CD4-positive, alpha-beta T cell treated with Interleukin-1 beta for 1 hour (primary cell): ENCODE measurements around the gene PROK2.

Experiments used
- DNase-seq, 2 donors: peaks; one replicate each; pipeline ENCODE4 v3.0.0-alpha.2; 2020 to 2022

Gene PROK2

DNA sequence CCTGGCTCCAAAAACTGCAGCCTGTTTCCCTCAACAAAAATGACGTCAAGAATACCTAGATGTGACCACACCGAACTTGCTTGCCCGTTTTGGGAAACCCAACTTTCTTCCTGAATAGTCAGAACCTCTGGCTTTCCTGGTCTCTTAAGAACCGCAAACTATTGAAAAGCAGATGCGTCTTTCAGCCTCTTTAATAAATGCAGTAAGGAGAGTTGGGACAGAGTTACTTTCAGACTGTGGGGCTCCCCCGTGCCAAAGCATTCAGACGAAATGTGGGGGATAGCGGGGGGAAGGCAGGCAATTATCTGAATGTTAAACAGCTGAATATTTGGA lies 1.2 kb upstream of the PROK2 start:
- no peak for DNase-seq

GRCh38 chr3:71785532-71786216 lies 726 bp upstream of the PROK2 start:
- DNase-seq: no peak

DNA sequence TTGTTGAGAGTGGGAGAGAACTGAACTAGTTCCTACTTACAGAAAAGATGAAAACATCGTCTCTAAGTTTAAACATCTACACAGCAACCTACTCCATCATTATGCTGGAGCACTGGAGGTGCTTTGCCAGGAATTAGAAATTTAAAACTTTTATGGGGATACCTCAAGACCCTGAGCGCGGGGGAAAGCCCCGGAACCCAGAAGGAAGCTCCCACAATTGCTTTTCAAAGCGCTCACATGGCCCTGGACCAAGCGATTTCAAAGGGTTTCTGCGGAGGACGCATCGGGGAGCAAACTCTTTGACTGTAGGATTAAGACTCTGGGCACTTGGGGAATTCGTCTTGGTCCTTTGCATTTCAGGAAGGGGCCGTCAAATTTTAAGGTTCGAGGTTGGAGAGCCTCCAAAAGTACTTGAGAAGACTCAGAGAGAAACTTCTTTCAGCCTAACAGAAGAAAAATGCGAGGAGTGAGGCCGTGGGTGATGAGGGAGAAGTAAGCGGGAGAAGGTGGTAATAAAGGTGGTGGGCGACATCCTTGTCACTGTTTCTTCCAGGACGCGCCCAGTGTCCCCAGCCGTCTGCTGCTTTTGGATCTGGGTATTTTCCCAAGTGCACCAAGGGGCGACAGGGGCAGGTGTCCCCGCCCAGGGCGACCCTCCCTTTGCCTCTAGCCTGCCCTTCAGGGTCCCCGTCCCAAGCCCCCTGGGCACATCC lies 591 bp downstream of the PROK2 start:
- DNase-seq: peak in 1 of 2 donors; percentile 5

- DNase-seq: no peak
Measured at GRCh38 chr3:71783152-71783551, 1.8 kb downstream of the PROK2 start.

DNA sequence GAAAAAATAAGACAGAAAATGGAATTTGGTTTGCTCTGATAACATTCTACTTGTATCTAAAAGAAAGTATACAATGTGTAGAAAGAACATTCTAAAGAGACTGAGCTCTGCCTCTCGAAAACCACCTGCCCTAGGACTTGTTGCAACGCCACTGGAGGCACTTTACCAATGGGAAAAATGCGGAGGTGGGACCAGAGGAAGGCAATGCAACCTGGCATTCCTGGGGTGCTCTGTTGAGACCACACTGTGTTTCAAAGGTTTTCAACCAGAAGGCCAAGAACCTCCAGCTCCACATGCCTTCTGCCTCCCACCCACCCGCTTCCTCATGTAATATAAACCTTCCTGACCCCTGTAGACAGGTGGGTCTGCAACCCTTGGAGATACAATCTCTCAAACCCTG lies 4.5 kb downstream of the PROK2 start:
- DNase-seq: no peak

GRCh38 chr3:71779674-71780377 lies 5.1 kb downstream of the PROK2 start:
- DNase-seq: peak in 1 of 2 donors; percentile 15

- DNase-seq: no peak
Measured at GRCh38 chr3:71778353-71778752, 6.6 kb downstream of the PROK2 start.

GRCh38 chr3:71776538-71776937 lies 8.4 kb downstream of the PROK2 start:
- no peak for DNase-seq

GRCh38 chr3:71771884-71772283 lies 13.1 kb downstream of the PROK2 start:
- no peak for DNase-seq

DNA sequence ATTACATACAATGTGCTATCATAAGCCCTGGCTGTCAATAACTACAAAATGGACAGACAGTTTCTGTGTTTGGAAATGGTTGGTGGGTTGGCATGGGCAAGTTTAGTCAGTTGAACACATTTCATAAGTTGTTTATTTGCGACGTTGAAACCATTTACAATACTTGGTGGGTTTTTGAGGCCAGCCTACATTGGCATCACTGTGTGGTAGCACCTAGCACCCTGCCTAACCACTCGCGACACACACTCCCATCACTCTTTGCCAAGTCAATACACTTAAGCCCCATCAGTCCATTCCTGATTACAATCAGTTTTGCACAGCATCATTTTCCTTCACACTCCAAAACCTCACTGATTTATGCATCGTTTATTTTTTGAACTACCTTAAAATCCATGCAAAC lies 13.8 kb downstream of the PROK2 start:
- no peak for DNase-seq

GRCh38 chr3:71763426-71763825 lies 21.5 kb downstream of the PROK2 start:
- DNase-seq: no peak

- DNase-seq: no peak
Measured at GRCh38 chr3:71760140-71760539, 24.8 kb downstream of the PROK2 start.

GRCh38 chr3:71759401-71759800 lies 25.5 kb downstream of the PROK2 start:
- peak in 1 of 2 donors; percentile 8 for DNase-seq

DNA sequence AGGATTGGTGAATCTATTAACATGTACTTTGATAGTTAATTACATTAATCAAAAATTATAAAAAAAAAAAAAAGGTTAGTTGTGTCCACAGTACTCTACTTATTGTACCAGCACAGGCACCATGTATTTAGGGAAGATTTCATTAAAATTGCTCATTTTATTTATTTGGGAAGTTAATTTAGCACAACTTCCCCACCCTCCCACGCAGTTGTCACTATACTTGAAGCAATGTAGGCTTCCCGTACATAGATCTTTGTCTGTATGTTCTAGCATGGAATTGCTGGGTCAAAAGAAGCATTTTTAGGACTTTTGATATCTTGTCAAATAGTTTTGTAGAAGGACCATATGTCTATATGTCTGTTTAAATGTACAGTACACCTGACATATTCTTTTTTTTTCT lies 26.9 kb downstream of the PROK2 start:
- DNase-seq: no peak

DNA sequence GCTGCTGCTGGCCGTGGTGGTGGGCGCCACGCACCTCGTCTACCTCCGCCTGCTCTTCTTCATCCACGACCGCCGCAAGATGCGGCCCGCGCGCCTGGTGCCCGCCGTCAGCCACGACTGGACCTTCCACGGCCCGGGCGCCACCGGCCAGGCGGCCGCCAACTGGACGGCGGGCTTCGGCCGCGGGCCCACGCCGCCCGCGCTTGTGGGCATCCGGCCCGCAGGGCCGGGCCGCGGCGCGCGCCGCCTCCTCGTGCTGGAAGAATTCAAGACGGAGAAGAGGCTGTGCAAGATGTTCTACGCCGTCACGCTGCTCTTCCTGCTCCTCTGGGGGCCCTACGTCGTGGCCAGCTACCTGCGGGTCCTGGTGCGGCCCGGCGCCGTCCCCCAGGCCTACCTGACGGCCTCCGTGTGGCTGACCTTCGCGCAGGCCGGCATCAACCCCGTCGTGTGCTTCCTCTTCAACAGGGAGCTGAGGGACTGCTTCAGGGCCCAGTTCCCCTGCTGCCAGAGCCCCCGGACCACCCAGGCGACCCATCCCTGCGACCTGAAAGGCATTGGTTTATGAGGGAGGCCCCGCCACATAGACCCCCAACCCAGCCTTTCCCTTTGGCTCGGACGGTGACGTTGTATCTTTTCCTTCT lies 30.2 kb downstream of the PROK2 start:
- DNase-seq: no peak

DNA sequence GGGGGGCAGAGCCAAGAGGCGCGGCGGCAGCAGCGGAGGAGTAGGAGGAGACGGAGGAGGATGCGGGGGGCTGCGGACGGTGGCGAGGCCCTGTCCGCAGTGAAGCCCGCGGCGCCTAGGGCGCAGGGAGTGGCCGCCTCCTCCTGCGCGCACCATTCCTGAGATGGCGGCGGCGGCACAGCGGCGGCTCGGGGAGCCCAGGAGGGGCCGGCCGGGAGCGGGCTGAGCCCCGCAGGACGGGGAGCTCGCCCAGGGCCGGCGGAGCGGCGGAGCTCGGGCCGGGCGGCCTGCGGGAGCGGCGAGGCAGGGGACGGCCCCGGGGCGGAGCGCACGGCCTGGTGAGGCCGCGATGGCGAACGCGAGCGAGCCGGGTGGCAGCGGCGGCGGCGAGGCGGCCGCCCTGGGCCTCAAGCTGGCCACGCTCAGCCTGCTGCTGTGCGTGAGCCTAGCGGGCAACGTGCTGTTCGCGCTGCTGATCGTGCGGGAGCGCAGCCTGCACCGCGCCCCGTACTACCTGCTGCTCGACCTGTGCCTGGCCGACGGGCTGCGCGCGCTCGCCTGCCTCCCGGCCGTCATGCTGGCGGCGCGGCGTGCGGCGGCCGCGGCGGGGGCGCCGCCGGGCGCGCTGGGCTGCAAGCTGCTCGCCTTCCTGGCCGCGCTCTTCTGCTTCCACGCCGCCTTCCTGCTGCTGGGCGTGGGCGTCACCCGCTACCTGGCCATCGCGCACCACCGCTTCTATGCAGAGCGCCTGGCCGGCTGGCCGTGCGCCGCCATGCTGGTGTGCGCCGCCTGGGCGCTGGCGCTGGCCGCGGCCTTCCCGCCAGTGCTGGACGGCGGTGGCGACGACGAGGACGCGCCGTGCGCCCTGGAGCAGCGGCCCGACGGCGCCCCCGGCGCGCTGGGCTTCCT lies 31.0 kb downstream of the PROK2 start, which contains the start of gene GPR27:
Gene GPR27, plus strand, starts transcription at position 155 of the 909 bp plus-strand sequence. Its CDS starts 195 bp downstream, at position 350.
- DNase-seq: peak in 1 of 2 donors; percentile 15

DNA sequence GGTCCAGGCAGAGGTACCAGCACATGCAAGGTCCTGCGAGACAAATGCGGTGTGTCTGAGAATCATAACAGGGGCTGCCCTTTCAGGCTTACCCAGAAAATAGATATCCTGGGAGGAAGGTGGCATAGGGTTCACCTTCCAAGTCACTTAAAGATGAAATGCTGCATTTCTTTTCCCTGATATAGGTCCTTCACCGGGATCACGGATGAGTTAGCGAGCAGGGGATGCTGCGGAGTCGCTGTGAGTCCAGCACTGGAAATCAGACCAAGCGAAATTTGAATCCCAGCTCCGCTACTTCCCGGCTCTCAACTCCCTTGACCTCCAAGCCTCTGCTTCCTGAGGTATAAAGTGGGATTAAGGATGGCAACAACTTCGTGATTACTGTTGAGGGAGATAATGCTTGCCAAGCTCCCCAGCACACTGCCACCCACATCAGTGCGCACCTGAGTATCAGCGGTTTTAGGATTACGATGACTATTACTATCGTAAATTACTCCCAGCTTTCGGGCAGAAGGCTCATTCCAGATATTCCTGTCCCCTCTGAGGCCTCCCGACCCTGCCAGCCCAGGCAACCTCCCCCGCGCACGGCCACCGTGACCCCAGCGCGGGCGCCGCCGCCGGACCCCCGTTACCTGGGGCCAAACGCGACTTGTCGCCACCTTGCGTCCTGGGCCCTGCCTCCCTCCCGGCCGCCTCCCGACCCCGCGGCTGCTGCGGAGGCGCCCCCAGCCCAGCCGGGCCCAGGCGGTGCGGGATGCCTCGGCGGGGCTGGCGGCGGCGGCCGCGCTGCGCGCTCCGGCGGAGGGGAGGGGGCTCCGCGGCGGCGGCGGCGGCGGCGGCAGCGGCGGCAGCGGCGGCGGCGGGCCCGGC lies 31.9 kb downstream of the PROK2 start:
- no peak for DNase-seq

- no peak for DNase-seq
Measured at GRCh38 chr3:71751602-71752001, 33.3 kb downstream of the PROK2 start.

DNA sequence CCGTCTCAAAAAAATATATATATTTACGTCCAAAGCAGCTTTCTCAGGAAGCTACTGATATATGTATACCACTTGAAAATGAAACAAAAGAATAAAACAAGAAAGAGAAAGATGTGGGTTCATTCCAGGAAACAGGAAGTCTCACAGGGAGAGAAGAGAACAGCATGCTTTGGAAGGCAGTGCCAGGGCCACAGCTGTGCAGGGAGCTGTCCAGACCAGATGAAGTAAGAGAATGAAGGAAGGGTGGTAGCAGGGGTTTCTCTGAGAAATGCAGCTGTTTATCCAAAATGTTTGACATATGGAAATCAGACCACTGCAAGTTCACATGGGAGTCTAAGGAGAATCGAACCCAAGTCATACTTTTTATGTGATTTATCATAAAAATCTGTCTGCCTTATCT lies 40.2 kb downstream of the PROK2 start:
- DNase-seq: no peak

DNA sequence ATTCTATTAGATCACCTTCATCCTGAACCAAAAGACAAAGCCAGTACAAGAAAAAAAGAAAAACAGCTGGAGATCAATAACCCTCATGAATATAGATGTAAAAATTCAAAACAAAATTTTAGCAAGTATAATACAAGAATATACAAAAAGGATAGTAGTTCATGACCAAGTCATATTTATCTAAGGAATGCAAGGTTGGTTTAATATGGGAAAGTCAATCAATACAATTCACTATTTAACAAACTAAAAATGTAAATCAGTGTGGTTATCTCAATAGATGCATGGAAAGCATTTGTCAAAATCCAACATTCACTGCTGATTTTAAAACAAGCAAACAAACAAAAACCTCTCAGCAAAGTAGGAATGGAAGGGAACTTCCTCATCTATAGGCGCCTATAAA lies 42.3 kb downstream of the PROK2 start:
- DNase-seq: no peak

- no peak for DNase-seq
Measured at GRCh38 chr3:71734881-71735280, 50.1 kb downstream of the PROK2 start.
